Spleen (tissue), 7 donors: Measurements from ENCODE around the gene ZFP30.

Experiments
- POLR2A ChIP-seq, 3 donors: fragments of 450-650 bp; IDR thresholded peaks; one replicate each; pipeline ENCODE4 v1.5.1; 2017; ENCODE audit warnings: antibody characterized with exemption in 3 of 3, mild to moderate bottlenecking in 1 of 3
- POLR2AphosphoS5 ChIP-seq, 3 donors: sonication (generic); formaldehyde crosslinking; IDR thresholded peaks; one replicate each; pipeline ENCODE4 v1.5.1; 2017; ENCODE audit warnings: antibody characterized with exemption in 3 of 3
- TF ChIP-seq, protein P1 (sequence below), 11 experiments: fragments of 200-600 bp in 7 of 11; fragments of 450-650 bp in 4 of 11; sonication (generic) in 4 of 11; IDR thresholded peaks in 8 of 11; conservative IDR thresholded peaks in 3 of 11; 1 replicate in 7 of 11; 2 replicates in 4 of 11; pipeline versions ENCODE4 v1.4.0 to v1.8.0; 2016 to 2021; ENCODE audit warnings: antibody characterized with exemption in 11 of 11, inconsistent platforms in 4 of 11, mild to moderate bottlenecking in 1 of 11
- donor health status: DM: no; HTN: no; CAD: no; lungs with moderate emphysema.
- donor health status: DM: no; HTN: no; CAD: no.
- donor health status: DM: no; HTN: no; CAD: no.

- TF ChIP-seq, protein P1, sequence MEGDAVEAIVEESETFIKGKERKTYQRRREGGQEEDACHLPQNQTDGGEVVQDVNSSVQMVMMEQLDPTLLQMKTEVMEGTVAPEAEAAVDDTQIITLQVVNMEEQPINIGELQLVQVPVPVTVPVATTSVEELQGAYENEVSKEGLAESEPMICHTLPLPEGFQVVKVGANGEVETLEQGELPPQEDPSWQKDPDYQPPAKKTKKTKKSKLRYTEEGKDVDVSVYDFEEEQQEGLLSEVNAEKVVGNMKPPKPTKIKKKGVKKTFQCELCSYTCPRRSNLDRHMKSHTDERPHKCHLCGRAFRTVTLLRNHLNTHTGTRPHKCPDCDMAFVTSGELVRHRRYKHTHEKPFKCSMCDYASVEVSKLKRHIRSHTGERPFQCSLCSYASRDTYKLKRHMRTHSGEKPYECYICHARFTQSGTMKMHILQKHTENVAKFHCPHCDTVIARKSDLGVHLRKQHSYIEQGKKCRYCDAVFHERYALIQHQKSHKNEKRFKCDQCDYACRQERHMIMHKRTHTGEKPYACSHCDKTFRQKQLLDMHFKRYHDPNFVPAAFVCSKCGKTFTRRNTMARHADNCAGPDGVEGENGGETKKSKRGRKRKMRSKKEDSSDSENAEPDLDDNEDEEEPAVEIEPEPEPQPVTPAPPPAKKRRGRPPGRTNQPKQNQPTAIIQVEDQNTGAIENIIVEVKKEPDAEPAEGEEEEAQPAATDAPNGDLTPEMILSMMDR (IDR thresholded peaks at IDR 0.05 in 8 of 11, conservative IDR thresholded peaks at IDR 0.05 in 3 of 11) = no peak
- TF ChIP-seq POLR2AphosphoS5 (IDR thresholded peaks at IDR 0.05) = no peak
- no peak for TF ChIP-seq POLR2A (IDR thresholded peaks at IDR 0.05)
Observed at GRCh38 chr19:37564624-37565369, 90.5 kb downstream of the ZFP30 start.
